T-helper 2 cell (primary cell): Measurements from ENCODE around the gene ECE1.
"Not testable (repeated sequence)": the region's sequence is repeated elsewhere in the genome, so short reads cannot be mapped to it uniquely, and the experiment has no call there.

Source experiments
- DNase-seq, 5 experiments: peaks; one replicate each; pipeline versions ENCODE4 v3.0.0 to v3.0.0-alpha.2; 2012 to 2022

The ECE1 gene

DNA sequence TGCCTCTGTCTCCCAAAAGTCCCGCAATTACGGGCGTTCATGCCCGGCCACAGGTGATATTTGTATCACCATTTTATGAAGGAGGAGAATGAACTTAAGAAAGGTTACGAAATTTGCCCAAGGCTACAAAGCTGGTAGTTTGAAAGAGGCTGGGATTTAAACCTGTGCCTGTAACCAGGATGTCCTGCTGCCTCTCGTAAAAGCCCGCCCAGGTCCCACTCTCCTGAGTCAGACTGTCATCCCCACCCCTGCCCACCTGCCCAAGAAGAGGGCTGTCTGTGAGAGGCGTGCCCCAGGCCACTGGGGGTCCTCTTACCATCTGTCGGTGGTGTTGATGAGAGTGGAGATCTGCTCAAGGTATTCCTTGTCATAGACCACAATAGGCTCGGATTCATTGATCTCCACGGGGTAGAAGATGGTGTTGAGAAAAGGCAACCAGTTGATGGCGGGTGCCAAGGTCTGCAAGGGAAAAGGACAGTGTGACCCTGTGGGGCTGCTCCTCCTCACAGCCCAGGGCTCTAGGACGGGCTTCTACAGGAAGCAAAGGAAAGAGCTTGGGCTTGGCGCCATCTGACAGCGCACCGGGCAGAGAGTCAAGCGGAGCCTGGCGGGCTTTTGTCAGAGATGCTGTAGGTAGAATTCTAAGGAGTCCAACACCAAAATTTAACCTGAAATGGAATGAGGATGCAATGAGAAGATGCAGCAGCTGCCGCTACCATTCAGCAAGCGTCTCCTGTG is 43.2 kb downstream of the ECE1 start:
- DNase-seq = no peak

DNA sequence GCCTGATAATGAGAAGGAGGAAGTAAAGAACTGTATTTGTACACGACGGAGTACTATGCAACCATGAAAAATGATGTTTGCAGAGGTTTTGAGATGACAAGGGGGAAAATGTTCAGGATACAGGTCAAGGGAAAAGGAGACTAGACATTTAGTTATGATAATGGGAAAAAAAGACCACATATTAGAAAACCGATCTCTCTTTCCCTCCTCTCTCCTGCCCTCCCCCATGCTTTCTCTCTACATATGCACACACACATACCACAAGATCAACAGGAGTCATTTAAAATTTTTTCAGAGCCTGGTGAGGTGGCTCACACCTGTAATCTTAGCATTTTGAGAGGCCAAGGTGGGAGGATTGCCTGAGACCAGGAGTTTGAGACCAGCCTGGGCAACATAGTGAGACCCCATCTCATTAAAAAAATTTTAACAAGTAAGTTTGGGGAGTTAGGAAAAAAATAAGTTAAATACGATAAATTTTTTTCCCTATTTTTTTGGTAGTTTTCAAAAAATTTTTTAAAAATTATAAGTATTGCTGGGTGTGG is 44.5 kb downstream of the ECE1 start:
- DNase-seq = no peak

DNA sequence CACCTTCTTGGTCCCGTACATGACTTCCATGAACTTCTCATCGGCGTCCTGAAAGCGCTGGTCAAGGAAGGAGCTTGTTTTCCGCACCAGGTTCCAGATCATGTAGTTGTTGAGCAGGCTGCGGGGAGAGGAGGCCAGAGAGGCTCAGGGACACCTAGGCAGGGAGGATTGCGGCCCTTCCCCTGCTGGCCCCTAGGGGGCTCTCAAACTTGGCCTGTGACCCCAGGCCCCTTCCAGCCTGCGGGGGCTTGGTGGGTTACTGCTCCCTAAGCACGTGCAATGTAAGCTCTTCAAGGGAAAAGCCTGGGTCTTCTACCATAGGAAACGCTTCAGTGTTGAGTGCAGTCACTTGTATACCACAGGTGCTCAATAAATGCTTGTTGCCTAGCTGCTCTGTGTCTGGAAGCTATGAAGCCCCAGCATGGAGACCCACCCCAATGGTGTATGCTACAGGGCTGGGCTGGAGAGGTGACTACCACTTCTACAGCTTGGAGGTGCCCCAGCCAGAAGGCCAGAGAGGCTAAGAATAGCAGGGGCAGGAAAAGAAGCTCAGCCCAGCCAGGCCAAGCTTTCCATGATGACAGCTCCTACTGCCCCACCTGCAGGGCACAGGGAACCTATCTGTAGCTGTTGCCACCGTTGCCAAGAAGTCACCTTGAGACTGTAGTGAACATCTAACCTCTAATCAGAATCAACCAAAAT is 45.1 kb downstream of the ECE1 start:
- DNase-seq = no peak

DNA sequence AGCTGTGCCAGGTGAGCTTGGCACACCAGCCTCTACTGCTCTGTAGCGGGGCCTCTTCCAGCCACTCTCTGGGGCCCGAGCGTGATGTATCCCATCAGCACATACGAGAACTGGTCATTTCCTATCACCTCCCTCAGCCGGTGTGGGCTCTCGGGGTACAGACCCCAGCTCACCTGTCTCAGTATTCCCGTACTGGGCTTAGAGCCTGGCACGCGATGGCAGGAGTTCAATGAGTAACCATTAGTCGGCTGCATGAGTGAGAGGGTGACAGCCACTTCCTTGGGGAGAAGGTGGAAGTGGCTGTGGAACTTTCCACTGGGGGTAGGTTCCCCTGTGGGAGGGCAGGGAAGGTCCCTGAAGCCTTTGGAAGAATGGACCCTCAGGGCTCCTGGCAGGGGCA is 46.1 kb downstream of the ECE1 start:
- DNase-seq = no peak

DNA sequence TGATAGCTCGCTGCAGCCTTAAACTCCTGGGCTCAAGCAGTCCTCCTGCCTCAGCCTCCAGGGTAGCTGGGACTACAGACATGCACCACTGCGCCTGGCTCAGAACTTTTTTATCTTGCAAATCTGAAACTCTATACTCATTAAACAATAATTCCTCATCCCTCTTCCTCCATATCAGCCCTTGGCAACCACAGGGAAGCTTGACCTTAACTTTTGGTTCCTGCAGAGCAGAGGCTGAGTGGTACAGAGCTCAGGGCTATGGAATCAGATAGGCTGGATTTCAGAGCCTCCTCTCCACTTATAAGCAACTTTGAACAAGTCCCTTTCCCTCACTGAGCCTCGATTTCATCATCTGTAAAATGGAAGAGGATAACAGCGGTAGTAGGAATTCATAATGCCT is 47.4 kb downstream of the ECE1 start:
- DNase-seq = no peak

DNA sequence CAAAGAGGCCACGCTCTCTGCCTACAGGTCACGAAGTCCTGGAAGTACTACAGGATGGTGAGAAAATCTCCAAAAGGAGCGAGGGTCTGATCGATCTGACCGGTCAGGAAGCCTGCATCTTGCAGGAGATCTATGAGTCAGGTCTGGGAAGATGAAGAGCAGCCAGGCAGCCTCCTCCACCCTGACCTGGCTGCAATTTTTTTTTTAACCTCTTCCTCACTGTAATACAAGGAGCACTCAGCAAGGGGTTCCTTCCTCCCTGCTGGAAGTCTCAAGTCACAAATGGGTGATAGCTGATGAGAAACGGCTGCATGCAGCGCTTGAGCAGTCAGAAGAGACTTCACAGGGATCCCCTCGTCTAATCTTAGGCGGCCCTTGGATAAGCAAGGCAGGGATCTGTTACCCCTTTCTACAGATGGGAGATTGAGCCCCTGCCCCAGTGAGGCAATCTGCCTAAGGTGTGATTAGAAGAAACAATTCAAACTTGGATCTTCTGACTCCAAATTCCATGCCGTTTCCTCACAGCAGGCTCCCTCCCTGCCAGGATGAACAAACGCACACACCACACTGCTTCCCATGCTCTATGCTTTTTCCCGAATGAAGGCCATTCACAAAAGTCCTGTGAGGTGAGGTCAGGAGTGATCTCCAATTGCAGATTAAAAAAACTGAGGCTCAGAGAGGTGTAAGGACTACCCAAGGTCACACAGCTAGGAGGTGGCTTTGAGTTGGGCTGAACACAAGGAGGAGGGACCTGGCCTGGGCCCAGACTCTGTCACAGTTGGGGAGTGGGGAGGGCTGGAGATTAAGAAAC is 48.3 kb downstream of the ECE1 start:
- no peak for DNase-seq

DNA sequence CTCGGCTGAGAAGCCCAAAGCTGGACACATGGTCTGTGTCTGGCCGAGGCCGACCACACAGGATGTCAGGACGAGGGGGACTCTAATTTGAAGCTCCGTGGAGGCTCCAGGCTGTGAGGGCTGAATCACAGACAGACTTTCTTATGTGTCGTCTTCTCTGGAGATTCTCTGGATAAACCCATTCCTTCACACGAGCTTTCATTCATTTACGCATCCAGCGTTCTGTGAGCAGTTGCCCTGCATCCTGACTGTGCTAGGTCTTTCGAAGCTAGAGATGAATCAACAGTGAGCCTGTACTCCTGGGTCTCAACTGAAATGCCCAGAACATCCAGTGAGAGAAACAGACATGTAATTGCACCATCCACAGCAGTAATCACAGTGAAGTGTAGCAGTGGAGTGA is 49.6 kb downstream of the ECE1 start:
- DNase-seq = no peak

DNA sequence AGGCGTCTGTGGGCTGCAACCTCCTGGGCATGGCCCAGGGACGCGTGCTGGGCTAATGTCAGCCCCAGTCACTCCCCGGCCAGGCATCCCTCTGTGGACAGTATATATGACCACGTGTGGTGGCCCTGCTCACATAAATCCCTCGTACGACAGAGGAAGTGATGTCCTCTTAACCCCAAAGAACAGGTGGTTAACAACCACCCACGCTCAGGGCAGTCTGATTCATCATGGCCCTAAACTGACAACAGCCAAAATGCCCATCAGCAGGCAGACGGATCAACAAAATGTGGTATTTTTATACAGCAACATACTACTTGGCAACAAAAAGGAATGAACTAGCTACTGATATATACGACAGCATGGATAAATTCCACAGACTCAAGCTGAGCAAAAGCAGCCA is 51.0 kb downstream of the ECE1 start:
- DNase-seq = no peak

DNA sequence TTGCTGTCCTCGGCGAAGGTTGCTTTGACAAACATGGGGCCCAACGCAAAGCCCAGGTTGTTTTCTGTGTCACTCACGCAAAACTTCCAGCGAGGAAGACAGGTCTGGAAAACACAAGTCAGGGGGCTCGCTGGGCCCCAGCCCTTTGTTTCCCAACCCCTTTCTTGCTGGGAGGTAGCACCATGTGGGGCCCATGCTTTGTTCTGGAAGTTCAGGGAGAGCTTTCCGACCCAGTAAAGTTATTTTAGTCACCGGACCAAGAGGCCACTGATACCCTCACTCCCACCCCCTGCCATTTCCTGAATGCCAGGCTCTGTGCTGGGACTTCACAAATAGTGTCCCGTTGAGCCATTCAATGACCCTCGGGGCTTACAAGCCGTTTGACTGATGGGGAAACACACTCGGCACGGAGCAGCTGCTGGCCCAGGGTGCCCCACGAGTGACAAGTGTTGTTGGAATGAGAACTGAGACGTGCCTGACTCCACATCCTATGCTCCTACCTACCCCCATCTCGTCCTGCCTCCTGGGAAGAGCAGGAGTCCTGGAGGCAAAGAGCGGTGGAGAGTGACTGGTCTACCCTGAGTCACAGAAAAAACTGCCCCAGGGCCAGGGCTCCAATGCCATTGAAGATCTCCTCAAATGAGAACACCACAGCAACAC is 52.0 kb downstream of the ECE1 start:
- no peak for DNase-seq

DNA sequence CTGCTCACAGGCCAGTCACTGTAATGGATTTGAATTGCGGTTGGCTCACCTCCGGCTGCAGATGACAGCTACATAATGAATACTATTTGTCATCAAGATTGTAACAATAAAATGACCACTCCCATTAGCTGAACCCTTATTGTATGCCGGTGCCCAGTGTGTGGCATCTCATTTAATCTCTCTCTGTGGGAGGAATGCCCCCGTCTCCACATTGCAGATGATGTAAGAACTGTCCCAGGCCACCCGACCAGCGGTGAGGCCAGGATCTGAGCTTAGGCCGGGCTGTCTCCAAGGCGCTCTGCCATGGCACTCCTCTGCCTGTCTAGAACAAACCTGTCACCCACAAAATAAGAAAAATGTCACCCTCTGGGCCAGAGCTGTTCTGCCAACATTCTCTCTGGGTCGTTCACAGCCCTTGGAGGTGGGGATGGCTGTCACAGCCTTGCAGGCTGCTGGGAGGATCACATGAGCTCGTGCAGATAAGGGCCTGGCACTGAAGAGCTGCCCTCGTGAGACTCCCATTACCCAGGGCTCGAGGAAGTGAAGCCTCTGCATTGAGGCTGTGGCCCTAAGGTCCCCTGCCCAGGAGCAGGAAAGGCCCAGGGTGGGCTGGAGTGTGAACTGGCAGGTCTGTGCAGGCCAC is 52.7 kb downstream of the ECE1 start:
- no peak for DNase-seq

DNA sequence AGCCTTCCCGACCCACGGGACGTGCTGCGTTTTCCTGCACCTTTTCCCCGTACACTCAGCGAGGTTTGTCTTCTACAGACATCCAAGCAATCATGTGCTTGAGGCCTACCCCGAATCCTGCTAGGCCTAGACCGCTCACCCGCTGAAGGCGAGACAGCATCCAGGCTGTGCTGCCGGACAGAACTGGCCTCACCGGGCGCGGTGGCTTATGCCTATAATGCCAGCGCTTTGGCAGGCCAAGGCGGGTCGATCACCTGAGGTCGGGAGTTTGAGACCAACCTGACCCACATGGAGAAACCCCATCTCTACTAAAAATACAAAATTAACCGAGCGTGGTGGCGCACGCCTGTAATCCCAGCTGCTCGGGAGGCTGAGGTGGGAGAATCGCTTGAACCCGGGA is 54.1 kb downstream of the ECE1 start:
- DNase-seq = no peak

DNA sequence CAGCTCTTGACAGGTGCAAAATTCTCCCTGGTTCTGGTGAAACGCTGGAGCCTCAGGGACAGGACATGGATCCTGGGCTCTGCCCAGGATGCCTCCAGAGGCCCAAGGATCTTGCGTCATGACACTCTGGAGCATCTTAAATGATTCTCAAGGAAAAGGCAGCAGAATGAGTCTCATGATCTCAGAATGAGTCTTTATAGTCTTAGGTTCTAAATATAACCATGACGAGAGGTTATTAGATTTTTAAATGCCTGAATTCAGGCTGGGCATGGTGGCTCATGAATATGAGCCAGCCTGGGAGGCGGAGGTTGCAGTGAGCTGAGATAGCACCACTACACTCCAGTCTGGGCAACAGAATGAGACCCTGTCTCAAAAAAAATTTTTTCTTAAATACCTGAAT is 55.5 kb downstream of the ECE1 start:
- DNase-seq = no peak

DNA sequence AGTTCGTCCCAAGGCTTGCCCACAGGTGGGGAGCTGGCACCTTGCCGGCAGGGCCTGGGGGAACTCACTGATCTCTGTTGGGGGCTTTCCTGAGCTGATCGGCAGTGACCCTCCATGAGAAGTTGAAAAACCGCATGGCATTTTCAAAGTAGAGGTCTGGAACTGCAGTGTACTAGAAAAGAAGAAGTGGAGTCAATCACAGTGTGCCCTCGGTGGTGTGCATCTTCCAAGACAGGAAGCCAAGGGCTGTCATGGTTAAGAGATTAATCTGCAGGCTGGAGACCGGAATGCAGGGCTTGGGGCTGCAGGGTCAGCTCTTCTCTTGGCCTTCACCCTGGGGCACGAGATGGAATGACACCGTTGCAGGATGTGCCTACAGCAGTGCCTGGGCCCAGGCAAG is 56.8 kb downstream of the ECE1 start:
- DNase-seq = no peak

DNA sequence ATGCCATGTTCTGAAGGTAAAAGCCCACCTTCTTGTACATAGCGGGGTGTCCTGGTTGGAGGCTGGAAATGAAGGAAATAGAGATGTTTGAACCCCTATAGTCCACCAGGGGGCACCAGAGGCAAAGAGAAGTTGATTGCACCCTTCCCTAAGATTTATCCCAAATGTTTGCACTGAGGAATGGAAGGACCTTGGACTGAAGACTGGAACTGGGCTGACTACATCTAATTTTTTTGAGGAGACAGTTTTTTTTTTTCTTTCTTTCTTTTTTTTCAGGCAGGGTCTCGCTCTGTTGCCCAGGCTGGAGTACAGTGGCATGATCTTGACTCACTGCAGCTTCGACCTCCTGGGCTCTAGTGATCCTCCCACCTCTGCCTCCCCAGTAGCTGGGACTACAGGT is 58.2 kb downstream of the ECE1 start:
- DNase-seq = peak in 3 of 5 experiments; percentile 13 to 22 (median 17)

DNA sequence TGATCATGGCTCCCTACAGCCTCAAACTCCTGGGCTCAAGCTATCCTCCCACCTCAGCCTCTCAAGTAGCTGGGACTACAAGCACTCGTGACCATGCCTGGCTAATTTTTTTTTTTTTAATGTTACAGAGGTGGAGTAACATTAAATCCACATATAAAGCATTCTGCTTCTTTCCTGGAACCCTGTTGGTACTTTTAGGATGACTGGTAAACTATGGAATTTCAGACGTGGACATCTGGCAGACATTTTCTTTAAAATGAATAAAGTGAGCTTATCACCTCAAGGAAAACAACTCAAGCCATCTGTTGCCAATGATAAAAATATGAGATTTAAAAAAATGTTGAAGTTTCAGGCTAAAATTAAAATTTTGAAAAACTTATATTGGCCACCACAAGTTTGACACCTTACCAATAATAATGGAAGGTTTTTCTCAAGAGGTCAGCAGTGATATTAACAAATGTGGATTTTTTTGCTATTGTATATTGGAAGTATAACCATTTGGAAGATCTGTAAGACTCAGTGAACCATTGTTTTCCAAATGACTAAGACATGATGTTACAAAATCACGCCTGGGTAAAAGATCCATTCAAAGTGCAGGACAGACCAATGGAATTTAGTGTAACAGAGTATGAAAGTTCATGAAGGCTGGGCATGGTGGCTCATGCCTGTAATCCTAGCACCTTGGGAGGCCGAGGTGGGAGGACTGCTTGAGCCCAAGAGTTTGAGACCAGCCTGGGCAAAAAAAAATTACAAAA is 60.8 kb downstream of the ECE1 start:
- DNase-seq = no peak

DNA sequence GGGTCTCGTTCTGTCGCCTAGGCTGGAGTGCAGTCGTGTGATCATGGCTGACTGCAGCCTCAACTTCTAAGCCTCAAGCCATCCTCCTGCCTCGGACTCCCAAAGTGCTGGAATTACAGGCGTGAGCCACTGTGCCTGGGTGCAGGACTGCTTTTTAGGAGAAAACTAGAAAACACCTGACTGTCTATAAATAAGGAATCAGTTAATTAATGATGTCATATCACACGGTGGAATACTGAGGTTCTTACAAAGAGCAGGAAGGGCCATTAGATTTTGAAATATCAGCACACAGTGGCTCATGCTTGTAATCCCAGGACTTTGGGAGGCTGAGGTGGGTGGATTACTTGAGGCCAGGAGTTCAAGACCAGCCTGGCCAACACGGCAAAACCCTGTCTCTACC is 62.0 kb downstream of the ECE1 start:
- DNase-seq = not testable (repeated sequence)

DNA sequence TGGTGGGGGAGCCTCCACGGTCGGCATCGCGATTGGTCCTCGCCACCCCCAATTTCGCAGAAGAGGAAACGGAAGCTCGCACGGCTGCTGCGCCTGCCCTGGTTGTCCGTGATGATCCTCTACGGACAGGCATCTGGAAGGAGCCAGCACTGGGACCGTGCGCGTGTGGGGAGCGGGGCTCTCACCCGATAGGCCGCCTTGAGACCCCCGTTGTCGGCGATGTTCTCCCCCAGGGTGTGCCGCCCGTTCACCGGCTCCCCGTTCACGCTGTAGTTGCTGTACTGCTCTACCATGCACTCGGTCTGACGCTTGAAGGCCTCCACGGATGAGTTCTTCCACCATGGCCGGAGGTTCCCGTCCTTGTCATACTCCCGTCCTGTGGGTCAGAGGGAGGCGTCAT is 65.2 kb downstream of the ECE1 start:
- DNase-seq = no peak

DNA sequence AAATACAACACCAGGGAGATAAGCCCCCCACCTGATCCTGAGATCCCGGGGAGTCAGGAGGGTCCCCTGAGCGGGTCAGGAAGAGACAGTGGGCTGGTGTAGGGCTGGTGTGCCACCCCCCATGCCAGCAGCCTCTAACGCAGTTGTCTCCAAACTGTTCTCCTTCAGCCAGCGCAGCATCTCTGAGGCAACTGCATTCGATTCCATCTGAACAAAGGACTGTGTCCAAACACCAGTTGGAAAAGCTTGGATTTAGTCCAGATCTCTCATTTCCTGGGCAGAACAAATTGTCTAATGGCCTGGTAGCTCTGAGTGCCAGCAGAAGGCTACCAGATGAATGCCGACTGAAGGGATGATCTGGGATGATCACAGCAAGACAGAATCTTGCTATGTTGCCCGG is 69.4 kb downstream of the ECE1 start:
- DNase-seq = no peak

DNA sequence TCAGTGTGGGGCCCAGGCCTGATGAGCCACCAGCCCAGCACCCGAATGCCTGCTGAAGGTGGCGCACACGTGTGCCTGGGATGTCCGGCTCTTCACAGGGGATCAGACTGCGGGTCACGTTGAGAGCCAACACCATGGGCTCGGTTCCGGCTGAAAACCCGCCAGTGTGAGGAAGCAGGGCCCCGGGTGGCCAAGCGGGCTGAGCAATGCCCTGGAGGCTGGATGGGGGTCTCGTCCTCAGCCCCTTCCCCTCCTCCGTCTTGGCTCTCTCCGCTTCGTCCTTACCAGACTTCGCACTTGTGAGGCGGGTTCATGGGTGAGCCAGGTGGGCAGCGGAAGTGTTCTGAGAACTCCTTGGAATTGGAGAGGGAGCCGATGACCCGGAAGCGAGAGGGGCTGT is 70.6 kb downstream of the ECE1 start:
- DNase-seq = no peak

DNA sequence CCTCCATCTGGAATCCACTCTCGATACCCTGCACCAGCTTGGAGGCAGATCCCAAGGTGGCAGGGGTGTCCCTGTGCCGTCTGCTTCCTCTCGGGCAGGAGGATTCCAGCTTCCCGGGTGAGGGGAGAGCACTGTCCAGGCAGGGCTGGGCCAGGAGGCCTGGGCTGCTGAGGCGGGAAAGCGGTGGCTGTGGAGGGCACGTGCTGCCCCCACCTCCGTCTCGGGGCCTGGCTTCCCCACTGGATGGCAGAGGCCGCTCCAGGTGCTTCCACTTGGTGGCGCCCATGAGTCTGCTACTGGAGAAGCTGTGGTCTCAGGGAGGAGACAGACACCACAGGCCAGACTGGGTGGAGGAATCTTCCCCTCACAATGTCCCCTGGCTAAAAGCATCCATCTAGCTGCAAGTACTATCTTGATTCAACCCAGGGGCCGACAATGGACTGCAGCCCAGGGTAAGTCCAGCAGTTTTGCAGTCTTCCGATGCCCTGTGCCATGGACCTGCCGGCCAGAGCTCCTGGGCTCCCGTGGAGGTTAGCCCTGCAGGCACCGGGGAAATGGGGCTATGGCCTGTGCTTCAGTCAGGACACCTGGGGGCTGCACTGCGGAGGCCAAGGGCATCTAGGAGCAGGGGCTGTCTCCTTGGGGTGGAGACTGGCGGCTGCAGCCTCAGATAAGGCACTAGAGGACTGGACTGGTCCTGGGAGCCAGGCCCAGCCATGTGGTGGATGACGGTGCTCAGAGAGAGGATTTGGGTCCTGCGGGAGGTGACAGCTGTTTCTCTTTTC is 72.3 kb downstream of the ECE1 start:
- peak in 3 of 5 experiments; percentile 15 to 42 (median 24) for DNase-seq
